ENCODE measurements around the gene EPGN. TPM values are rescaled to one million over a fixed set of nuclear protein-coding genes. Genes with fewer than 3 reads are reported as not detected.

Gene EPGN
- total and polyA plus RNA-seq, 2 of the 13 experiments (the other 11 are each of a cell fraction or from before 2014, with no cell fraction given) = not detected

GRCh38 chr4:74287164-74287563 lies 21.1 kb upstream of the EPGN start:
- Histone ChIP-seq H3K36me3 (replicated peaks in 1 of 2; ENCODE audit: control insufficient read depth in 1 of 2, insufficient read depth in 2 of 2, low read length in 2 of 2) (no peaks in the 10 kb centered on the region), H3K79me2 (ENCODE audit: insufficient read depth, low read length) (no peaks in the 10 kb centered on the region), H3K27me3 (ENCODE audit: control insufficient read depth in 1 of 2, insufficient read depth in 2 of 2, low read length in 2 of 2) (no peaks in the 10 kb centered on the region), H4K20me1 (ENCODE audit: insufficient read depth, low read length) (no peaks in the 10 kb centered on the region), H3K27ac (ENCODE audit: extremely low read length, insufficient read depth, low read length) (no peak overlapping the region), H3K9ac (ENCODE audit: insufficient read depth, low read depth, low read length) (no peak overlapping the region), H2AFZ (ENCODE audit: low read length) (no peak overlapping the region), H3K4me2 (ENCODE audit: low read depth, low read length) (no peak overlapping the region), H3K4me3 (replicated peaks in 1 of 3; ENCODE audit: insufficient read depth in 1 of 3, low read depth in 2 of 3, low read length in 3 of 3) (no peak overlapping the region), H3K4me1 (ENCODE audit: insufficient read depth, low read length) (no peaks in the 10 kb centered on the region), H3K9me3 (ENCODE audit: low read length) (no peaks in the 10 kb centered on the region)
- DNase-seq (ENCODE audit: low spot score) = no peak
- 45% methylated on average over 1 of the region's 1 CpG for WGBS (ENCODE audit: low lambda C conversion rate)
- CTCF ChIA-PET (ENCODE audit: low intra/inter-chr PET ratio, low total read pairs) = no interaction called here
- intact Hi-C loops (cut with micrococcal nuclease; ENCODE audit: unreplicated experiment) = no loop called here
- no peak for FAIRE-seq
- no peak for ATAC-seq
- BruUV-seq (replicated peaks) = no TSS peak
- TF ChIP-seq MLLT10 (CRISPR knock-in tag; IDR thresholded peaks at IDR 0.05) = no peak
- no peak for TF ChIP-seq ZMYM4 (CRISPR knock-in tag; IDR thresholded peaks at IDR 0.05)
- TF ChIP-seq, protein P1, sequence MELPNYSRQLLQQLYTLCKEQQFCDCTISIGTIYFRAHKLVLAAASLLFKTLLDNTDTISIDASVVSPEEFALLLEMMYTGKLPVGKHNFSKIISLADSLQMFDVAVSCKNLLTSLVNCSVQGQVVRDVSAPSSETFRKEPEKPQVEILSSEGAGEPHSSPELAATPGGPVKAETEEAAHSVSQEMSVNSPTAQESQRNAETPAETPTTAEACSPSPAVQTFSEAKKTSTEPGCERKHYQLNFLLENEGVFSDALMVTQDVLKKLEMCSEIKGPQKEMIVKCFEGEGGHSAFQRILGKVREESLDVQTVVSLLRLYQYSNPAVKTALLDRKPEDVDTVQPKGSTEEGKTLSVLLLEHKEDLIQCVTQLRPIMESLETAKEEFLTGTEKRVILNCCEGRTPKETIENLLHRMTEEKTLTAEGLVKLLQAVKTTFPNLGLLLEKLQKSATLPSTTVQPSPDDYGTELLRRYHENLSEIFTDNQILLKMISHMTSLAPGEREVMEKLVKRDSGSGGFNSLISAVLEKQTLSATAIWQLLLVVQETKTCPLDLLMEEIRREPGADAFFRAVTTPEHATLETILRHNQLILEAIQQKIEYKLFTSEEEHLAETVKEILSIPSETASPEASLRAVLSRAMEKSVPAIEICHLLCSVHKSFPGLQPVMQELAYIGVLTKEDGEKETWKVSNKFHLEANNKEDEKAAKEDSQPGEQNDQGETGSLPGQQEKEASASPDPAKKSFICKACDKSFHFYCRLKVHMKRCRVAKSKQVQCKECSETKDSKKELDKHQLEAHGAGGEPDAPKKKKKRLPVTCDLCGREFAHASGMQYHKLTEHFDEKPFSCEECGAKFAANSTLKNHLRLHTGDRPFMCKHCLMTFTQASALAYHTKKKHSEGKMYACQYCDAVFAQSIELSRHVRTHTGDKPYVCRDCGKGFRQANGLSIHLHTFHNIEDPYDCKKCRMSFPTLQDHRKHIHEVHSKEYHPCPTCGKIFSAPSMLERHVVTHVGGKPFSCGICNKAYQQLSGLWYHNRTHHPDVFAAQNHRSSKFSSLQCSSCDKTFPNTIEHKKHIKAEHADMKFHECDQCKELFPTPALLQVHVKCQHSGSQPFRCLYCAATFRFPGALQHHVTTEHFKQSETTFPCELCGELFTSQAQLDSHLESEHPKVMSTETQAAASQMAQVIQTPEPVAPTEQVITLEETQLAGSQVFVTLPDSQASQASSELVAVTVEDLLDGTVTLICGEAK (IDR thresholded peaks at IDR 0.05) = no peak
- TF ChIP-seq, protein P1 (CRISPR knock-in tag; IDR thresholded peaks at IDR 0.05) = no peak
- no peak for TF ChIP-seq POGK (CRISPR knock-in tag; conservative IDR thresholded peaks at IDR 0.05)
- in situ Hi-C loops (cut with HindIII; ENCODE audit: extremely low pct_ligation_motif_present, low pct_unique_long_range_greater_than_20kb) = no loop called here
- POLR2A ChIA-PET = no interaction called here
